ENCODE results near the gene CTBP1. TPM values are rescaled to one million over a fixed set of nuclear protein-coding genes. Genes with fewer than 3 reads are reported as not detected.
A peak's percentile ranks its signal among the peaks of the same experiment; 100 is the strongest.

Gene CTBP1
- total and polyA plus RNA-seq, 2 experiments from 2014 or later, result 40.1 to 160 TPM

DNA sequence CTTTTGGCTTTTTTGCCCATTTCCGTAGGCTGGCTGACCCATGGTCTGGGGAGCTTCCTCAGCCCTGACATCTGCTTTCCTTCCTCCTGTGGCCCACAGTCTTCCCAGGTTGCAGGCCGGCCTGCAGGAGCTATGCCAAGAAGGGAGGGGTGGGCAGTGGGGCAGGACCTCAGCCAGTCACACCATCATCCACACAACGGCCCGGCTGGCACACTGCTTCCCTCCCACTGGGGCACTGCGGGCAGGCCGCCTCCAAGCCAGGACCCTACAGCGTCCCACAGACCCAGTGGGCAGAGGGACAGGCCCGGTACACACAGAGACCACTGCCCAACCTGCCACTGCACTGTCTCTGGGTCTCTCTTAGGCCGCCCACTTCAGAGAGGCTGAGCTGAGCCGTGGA is 38.0 kb downstream of the CTBP1 start:
- no peak overlapping the region for H3K27ac ChIP-seq

GRCh38 chr4:1210241-1210841 is 38.6 kb downstream of the CTBP1 start:
- DNase-seq, result no peak
- no peaks in the 10 kb centered on the region for H3F3A ChIP-seq (ENCODE audit: insufficient read depth)

More for the DNA sequence above, 38.0 kb downstream of the CTBP1 start:
- TF ChIP-seq EZH2 (IDR thresholded peaks at IDR 0.05; ENCODE audit: insufficient read depth, poor library complexity, severe bottlenecking) (no peak), EZH2phosphoT487 (IDR thresholded peaks at IDR 0.05; ENCODE audit: insufficient read depth, low read depth) (no peak)
- Histone ChIP-seq H3K9ac (no peak overlapping the region), H3K9me3 (ENCODE audit: low read depth) (no peaks in the 10 kb centered on the region), H3K27me3 (replicated peaks; ENCODE audit: insufficient read depth) (no peaks in the 10 kb centered on the region), H3K79me2 (ENCODE audit: insufficient read depth) (no peaks in the 10 kb centered on the region), H3K4me2 (ENCODE audit: unreplicated experiment) (no peak overlapping the region), H3K4me3 (no peak overlapping the region), H3F3A (ENCODE audit: insufficient read depth) (no peaks in the 10 kb centered on the region), H4K20me1 (ENCODE audit: insufficient read depth) (no peaks in the 10 kb centered on the region), H3K36me3 (ENCODE audit: low read depth) (no peaks in the 10 kb centered on the region), H3K4me1 (ENCODE audit: insufficient read depth) (peaks cover 15% of the 10 kb centered on the region), H2AFZ (no peak overlapping the region), H3K9me2 (ENCODE audit: insufficient read depth) (no peaks in the 10 kb centered on the region)
- WGBS, 2 experiments (ENCODE audit: low coverage in 1 of 2, low lambda C conversion rate in 2 of 2, missing lambda C conversion rate in 2 of 2), result 85 to 86% methylated on average over 7 to 10 of the region's 10 CpGs
- in situ Hi-C loops (cut with MboI), result no loop called here
- no peak for DNase-seq

DNA sequence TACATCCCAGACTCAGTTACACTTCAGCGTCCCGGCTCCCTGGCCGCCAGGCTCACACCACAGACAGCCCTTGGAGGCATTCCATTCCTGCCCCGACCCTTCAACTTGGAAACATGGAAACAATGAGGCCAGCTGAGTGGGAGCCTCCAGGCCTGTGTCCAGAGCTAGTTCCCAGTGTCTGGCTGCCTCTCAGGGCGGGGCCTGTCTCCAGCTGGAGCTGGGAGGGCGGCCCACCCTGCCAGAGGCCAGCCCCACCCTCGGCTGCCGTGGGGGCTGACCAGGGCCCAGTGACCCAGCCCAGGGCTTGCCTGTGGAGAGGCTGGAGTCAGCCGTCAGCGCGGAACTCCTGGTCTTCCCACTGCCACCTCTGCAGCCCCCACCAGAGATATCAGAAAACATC is 39.1 kb downstream of the CTBP1 start:
- DNase-seq, result peak; percentile 57
- no peaks in the 10 kb centered on the region for H4K20me1 ChIP-seq (ENCODE audit: insufficient read depth)
- H3K9me2 ChIP-seq (ENCODE audit: insufficient read depth), result no peaks in the 10 kb centered on the region
- no peak overlapping the region for H2AFZ ChIP-seq
- TF ChIP-seq EZH2phosphoT487 (IDR thresholded peaks at IDR 0.05; ENCODE audit: insufficient read depth, low read depth), result no peak
- TF ChIP-seq EZH2 (IDR thresholded peaks at IDR 0.05; ENCODE audit: insufficient read depth, poor library complexity, severe bottlenecking), result no peak
- no peaks in the 10 kb centered on the region for H3K36me3 ChIP-seq (ENCODE audit: low read depth)
- H3K79me2 ChIP-seq (ENCODE audit: insufficient read depth), result no peaks in the 10 kb centered on the region
- no peaks in the 10 kb centered on the region for H3F3A ChIP-seq (ENCODE audit: insufficient read depth)
- peaks cover 15% of the 10 kb centered on the region for H3K4me1 ChIP-seq (ENCODE audit: insufficient read depth)
- H3K9me3 ChIP-seq (ENCODE audit: low read depth), result no peaks in the 10 kb centered on the region
- H3K4me3 ChIP-seq, result no peak overlapping the region
- H3K27ac ChIP-seq, result no peak overlapping the region
- H3K9ac ChIP-seq, result no peak overlapping the region
- 39 to 45% methylated on average over 7 to 11 of the region's 11 CpGs for WGBS, 2 experiments (ENCODE audit: low coverage in 1 of 2, low lambda C conversion rate in 2 of 2, missing lambda C conversion rate in 2 of 2)
- no peaks in the 10 kb centered on the region for H3K27me3 ChIP-seq (replicated peaks; ENCODE audit: insufficient read depth)
- no peak overlapping the region for H3K4me2 ChIP-seq (ENCODE audit: unreplicated experiment)
- in situ Hi-C loops (cut with MboI), result no loop called here

More at GRCh38 chr4:1210241-1210841, 38.6 kb downstream of the CTBP1 start:
- Histone ChIP-seq H3K79me2 (ENCODE audit: insufficient read depth) (no peaks in the 10 kb centered on the region), H3K4me2 (ENCODE audit: unreplicated experiment) (no peak overlapping the region), H3K9me3 (ENCODE audit: low read depth) (no peaks in the 10 kb centered on the region), H3K4me1 (ENCODE audit: insufficient read depth) (peaks cover 15% of the 10 kb centered on the region), H2AFZ (no peak overlapping the region), H3K36me3 (ENCODE audit: low read depth) (no peaks in the 10 kb centered on the region), H3K27me3 (replicated peaks; ENCODE audit: insufficient read depth) (no peaks in the 10 kb centered on the region), H3K27ac (no peak overlapping the region), H3K4me3 (no peak overlapping the region), H3K9ac (no peak overlapping the region), H4K20me1 (ENCODE audit: insufficient read depth) (no peaks in the 10 kb centered on the region), H3K9me2 (ENCODE audit: insufficient read depth) (no peaks in the 10 kb centered on the region)
- TF ChIP-seq EZH2phosphoT487 (IDR thresholded peaks at IDR 0.05; ENCODE audit: insufficient read depth, low read depth) (no peak), EZH2 (IDR thresholded peaks at IDR 0.05; ENCODE audit: insufficient read depth, poor library complexity, severe bottlenecking) (no peak)
- in situ Hi-C loops (cut with MboI), result no loop called here
- WGBS, 2 experiments (ENCODE audit: low coverage in 1 of 2, low lambda C conversion rate in 2 of 2, missing lambda C conversion rate in 2 of 2), result 71 to 72% methylated on average over 17 to 22 of the region's 22 CpGs

DNA sequence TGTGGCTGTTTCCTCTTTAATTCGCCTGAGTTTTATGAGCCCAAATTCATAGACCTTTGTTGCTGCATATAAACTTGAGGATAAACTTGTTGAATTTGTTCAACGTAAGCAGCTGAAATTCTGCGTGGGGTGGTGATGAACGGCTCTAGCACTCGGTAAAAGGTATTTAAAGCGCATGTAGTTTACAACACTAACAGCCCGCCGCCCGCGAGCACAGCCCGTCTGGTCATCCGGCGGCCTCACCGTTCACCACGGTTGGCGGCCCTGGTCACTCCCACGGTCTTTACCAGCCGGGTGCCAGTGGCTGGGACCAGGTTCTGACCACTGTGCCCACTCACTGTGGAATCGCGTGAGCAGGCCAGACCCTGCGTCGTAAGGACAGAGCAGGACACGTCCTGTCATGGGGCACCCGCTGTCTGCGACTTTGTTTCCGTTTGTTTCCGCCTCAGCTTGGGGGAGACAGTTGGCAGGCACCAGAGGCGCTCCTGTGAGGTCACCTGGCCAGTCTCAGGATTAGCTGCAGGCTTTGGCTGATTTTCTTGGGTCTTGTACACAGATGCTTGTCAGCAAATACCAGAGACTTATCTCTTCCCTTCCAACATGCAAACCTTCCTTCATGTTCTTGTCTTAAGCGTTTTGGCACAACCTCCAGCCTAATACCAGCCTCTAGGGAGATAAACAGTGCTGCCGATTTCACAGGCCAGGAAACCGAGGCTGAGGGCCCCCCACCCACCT is 39.8 kb downstream of the CTBP1 start:
- Histone ChIP-seq H2AFZ (no peak overlapping the region), H3K4me1 (ENCODE audit: insufficient read depth) (peaks cover 15% of the 10 kb centered on the region), H3K79me2 (ENCODE audit: insufficient read depth) (no peaks in the 10 kb centered on the region), H3K36me3 (ENCODE audit: low read depth) (no peaks in the 10 kb centered on the region), H3K27me3 (replicated peaks; ENCODE audit: insufficient read depth) (no peaks in the 10 kb centered on the region), H3K9ac (no peak overlapping the region), H3K9me2 (ENCODE audit: insufficient read depth) (no peaks in the 10 kb centered on the region), H3K9me3 (ENCODE audit: low read depth) (no peaks in the 10 kb centered on the region), H3F3A (ENCODE audit: insufficient read depth) (no peaks in the 10 kb centered on the region), H3K4me2 (ENCODE audit: unreplicated experiment) (no peak overlapping the region), H3K4me3 (no peak overlapping the region), H3K27ac (no peak overlapping the region), H4K20me1 (ENCODE audit: insufficient read depth) (no peaks in the 10 kb centered on the region)
- in situ Hi-C loops (cut with MboI), result no loop called here
- no peak for DNase-seq
- no peak for TF ChIP-seq EZH2phosphoT487 (IDR thresholded peaks at IDR 0.05; ENCODE audit: insufficient read depth, low read depth)
- no peak for TF ChIP-seq EZH2 (IDR thresholded peaks at IDR 0.05; ENCODE audit: insufficient read depth, poor library complexity, severe bottlenecking)
- 88 to 90% methylated on average over 31 of the region's 31 CpGs for WGBS, 2 experiments (ENCODE audit: low coverage in 1 of 2, low lambda C conversion rate in 2 of 2, missing lambda C conversion rate in 2 of 2)

Data from GM23248 (cell line).